Ureter (tissue), 1 donor: ENCODE data around the gene ARMC12. TPM values are rescaled to one million over a fixed set of nuclear protein-coding genes. Genes with fewer than 3 reads are reported as not detected.

Experiments
- DNase-seq: peaks from one replicate; pipeline ENCODE4 v3.0.0-alpha.2; 2020; ENCODE audit warnings: low spot score
- total RNA-seq: library from RNA; stranded (reverse); gene quantifications from one replicate; pipeline ENCODE4 v1.2.4, GENCODE V29; 2023
- donor health status: DM: yes; HTN: yes; CAD: no.

The ARMC12 gene
- total RNA-seq, 1 donor from 2014 or later, result 1.5 TPM

- no peak for DNase-seq
These were observed 38.2 kb downstream of the ARMC12 start for GRCh38 chr6:35775031-35775430.

- no peak for DNase-seq
These were observed 39.8 kb downstream of the ARMC12 start, which contains the start of gene CLPSL2 for GRCh38 chr6:35776364-35777215. CLPSL2 (plus strand) TSS chr6:35776598; CDS start chr6:35776619, 21 bp downstream.

- DNase-seq, result no peak
These were observed 40.7 kb downstream of the ARMC12 start for GRCh38 chr6:35777356-35778102.

GRCh38 chr6:35778437-35778836 lies 41.6 kb downstream of the ARMC12 start:
- no peak for DNase-seq

- DNase-seq, result no peak
These were observed 43.9 kb downstream of the ARMC12 start, which contains the start of gene CLPSL1 for GRCh38 chr6:35780719-35781118. CLPSL1 (plus strand) TSS chr6:35781019; CDS start chr6:35781111, 92 bp downstream.

GRCh38 chr6:35781290-35781689 lies 44.5 kb downstream of the ARMC12 start:
- DNase-seq, result no peak

GRCh38 chr6:35782424-35782823 lies 45.6 kb downstream of the ARMC12 start:
- DNase-seq, result no peak

GRCh38 chr6:35784200-35784599 lies 47.4 kb downstream of the ARMC12 start:
- DNase-seq, result no peak

- DNase-seq, result no peak
These were observed 49.4 kb downstream of the ARMC12 start for GRCh38 chr6:35786272-35786671.

GRCh38 chr6:35786810-35787209 lies 50.0 kb downstream of the ARMC12 start:
- DNase-seq, result no peak

- DNase-seq, result no peak
These were observed 50.7 kb downstream of the ARMC12 start for GRCh38 chr6:35787266-35788218.

- DNase-seq, result no peak
These were observed 51.7 kb downstream of the ARMC12 start for GRCh38 chr6:35788423-35788982.

GRCh38 chr6:35790683-35791082 lies 53.9 kb downstream of the ARMC12 start:
- DNase-seq, result no peak

- DNase-seq, result no peak
These were observed 58.0 kb downstream of the ARMC12 start for GRCh38 chr6:35794536-35795452.

- DNase-seq, result no peak
These were observed 58.7 kb downstream of the ARMC12 start for GRCh38 chr6:35795453-35796071.

- no peak for DNase-seq
These were observed 59.4 kb downstream of the ARMC12 start for GRCh38 chr6:35796236-35796635.

- DNase-seq, result no peak
These were observed 61.1 kb downstream of the ARMC12 start for GRCh38 chr6:35797837-35798526.
